Measurements from ENCODE around the gene FLACC1. TPM values are rescaled to one million over a fixed set of nuclear protein-coding genes. Genes with fewer than 3 reads are reported as not detected.

FLACC1 gene
- total and polyA plus RNA-seq, 5 donors from 2014 or later, result 0.23 to 7.0 (median 1.6) TPM

DNA sequence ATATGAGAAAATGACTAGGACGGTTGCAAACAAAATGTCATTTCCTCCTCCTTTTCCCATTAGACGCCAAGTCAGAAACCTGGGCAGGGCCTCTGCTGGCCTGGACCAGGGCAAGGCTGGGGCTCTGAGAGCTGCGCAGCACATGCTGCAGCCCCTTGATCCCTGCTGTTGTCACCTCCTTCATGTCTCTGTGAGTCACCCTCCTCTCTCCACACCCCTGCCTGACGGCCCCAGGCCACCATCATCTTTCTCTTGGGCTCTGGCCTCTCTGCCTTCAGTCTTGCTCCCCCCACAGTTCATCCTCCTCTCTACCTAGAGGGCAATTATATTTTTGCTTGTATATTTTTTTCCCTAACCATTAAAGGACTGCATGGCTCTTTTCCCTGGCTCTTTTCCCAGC lies 10.0 kb downstream of the FLACC1 start:
- Mint-ChIP-seq H3K27ac (peak overlapping the region in 1 of 3 donors; percentile 68), H3K36me3 (peaks cover 54% of the 10 kb centered on the region), H3K27me3 (no peaks in the 10 kb centered on the region), H3K4me3 (no peak overlapping the region), H3K9me3 (peaks cover 0 to 5% (median 0%) of the 10 kb centered on the region in 7 donors), H3K4me1 (peaks cover 6 to 11% (median 9%) of the 10 kb centered on the region in 4 donors)
- Histone ChIP-seq H3K36me3 (ENCODE audit: control insufficient read depth, insufficient read depth, low read length) (peaks cover 12% of the 10 kb centered on the region), H3K27me3 (ENCODE audit: control insufficient read depth, insufficient read depth, low read length) (no peaks in the 10 kb centered on the region), H3K4me3 (ENCODE audit: low read depth, low read length) (no peak overlapping the region), H3K27ac (ENCODE audit: insufficient read depth, low read length, poor library complexity, severe bottlenecking) (no peak overlapping the region), H3K4me1 (ENCODE audit: control insufficient read depth, insufficient read depth, low read length, poor library complexity, severe bottlenecking) (no peaks in the 10 kb centered on the region), H3K9me3 (ENCODE audit: control insufficient read depth in 2 of 2, low read length in 2 of 2) (no peaks in the 10 kb centered on the region)
- DNase-seq, result no peak
- no peak for ATAC-seq (ENCODE audit: low read depth in 2 of 2)

DNA sequence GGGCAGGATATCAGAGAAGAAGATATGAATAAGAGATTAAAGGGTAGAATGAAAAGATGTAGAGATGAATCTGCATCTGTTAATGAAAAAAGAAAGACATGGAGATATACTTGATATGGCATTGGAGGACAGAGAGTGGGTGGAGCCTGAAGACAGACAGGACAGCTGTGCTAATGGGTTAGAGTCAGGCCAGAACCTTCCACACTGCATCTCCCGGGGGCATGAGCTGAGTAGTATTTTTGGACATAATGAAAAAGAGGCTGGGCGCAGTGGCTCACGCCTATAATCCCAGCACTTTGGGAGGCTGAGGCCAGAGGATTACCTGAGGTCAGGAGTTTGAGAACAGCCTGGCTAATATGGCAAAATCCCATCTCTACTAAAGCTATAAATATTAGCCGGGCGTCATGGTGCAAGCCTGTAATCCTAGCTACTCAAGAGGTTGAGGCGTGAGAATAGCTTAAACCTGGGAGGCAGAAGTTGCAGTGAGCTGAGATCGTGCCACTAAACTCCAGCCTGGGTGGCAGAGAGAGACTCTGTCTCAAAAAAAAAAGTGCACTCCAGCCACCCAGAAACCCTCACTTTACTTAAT lies 11.4 kb downstream of the FLACC1 start:
- H3K36me3 ChIP-seq (ENCODE audit: control insufficient read depth, insufficient read depth, low read length), result peaks cover 12% of the 10 kb centered on the region
- H3K4me3 ChIP-seq (ENCODE audit: low read depth, low read length), result no peak overlapping the region
- H3K4me3 Mint-ChIP-seq, result no peak overlapping the region
- H3K9me3 Mint-ChIP-seq, result peaks cover 0 to 11% (median 0%) of the 10 kb centered on the region in 7 donors
- peaks cover 0 to 2% of the 10 kb centered on the region in 2 experiments for H3K9me3 ChIP-seq (ENCODE audit: control insufficient read depth in 2 of 2, low read length in 2 of 2)
- H3K4me1 Mint-ChIP-seq, result peaks cover 11 to 20% (median 15%) of the 10 kb centered on the region in 4 donors
- H3K27ac Mint-ChIP-seq, result peak overlapping the region in 2 of 3 donors; percentile 8 to 31
- DNase-seq, result no peak
- peaks cover 62% of the 10 kb centered on the region for H3K36me3 Mint-ChIP-seq
- ATAC-seq (ENCODE audit: low read depth in 2 of 2), result no peak
- H3K4me1 ChIP-seq (ENCODE audit: control insufficient read depth, insufficient read depth, low read length, poor library complexity, severe bottlenecking), result no peaks in the 10 kb centered on the region
- no peaks in the 10 kb centered on the region for H3K27me3 Mint-ChIP-seq
- H3K27ac ChIP-seq (ENCODE audit: insufficient read depth, low read length, poor library complexity, severe bottlenecking), result no peak overlapping the region
- no peaks in the 10 kb centered on the region for H3K27me3 ChIP-seq (ENCODE audit: control insufficient read depth, insufficient read depth, low read length)

- Histone ChIP-seq H3K27me3 (ENCODE audit: control insufficient read depth, insufficient read depth, low read length) (no peaks in the 10 kb centered on the region), H3K36me3 (ENCODE audit: control insufficient read depth, insufficient read depth, low read length) (peaks cover 11% of the 10 kb centered on the region), H3K4me3 (ENCODE audit: low read depth, low read length) (no peak overlapping the region), H3K27ac (ENCODE audit: insufficient read depth, low read length, poor library complexity, severe bottlenecking) (no peak overlapping the region), H3K9me3 (ENCODE audit: control insufficient read depth in 2 of 2, low read length in 2 of 2) (peaks cover 2 to 7% of the 10 kb centered on the region in 2 experiments), H3K4me1 (ENCODE audit: control insufficient read depth, insufficient read depth, low read length, poor library complexity, severe bottlenecking) (no peaks in the 10 kb centered on the region)
- Mint-ChIP-seq H3K27ac (peak overlapping the region; percentile 8 to 48 (median 9)), H3K36me3 (peaks cover 64% of the 10 kb centered on the region), H3K9me3 (peaks cover 0 to 14% (median 4%) of the 10 kb centered on the region in 7 donors), H3K27me3 (no peaks in the 10 kb centered on the region), H3K4me1 (peaks cover 15 to 28% (median 19%) of the 10 kb centered on the region in 4 donors), H3K4me3 (no peak overlapping the region)
- ATAC-seq (ENCODE audit: low read depth in 2 of 2), result no peak
- DNase-seq, result no peak
Observed at GRCh38 chr2:201344663-201345366, 12.3 kb downstream of the FLACC1 start.

GRCh38 chr2:201343559-201343958 lies 13.6 kb downstream of the FLACC1 start:
- Mint-ChIP-seq H3K4me1 (peaks cover 16 to 35% (median 24%) of the 10 kb centered on the region in 4 donors), H3K9me3 (peaks cover 0 to 18% (median 11%) of the 10 kb centered on the region in 7 donors), H3K4me3 (no peak overlapping the region), H3K27me3 (no peaks in the 10 kb centered on the region), H3K36me3 (peaks cover 56% of the 10 kb centered on the region), H3K27ac (peak overlapping the region in 1 of 3 donors; percentile 28)
- Histone ChIP-seq H3K4me1 (ENCODE audit: control insufficient read depth, insufficient read depth, low read length, poor library complexity, severe bottlenecking) (no peaks in the 10 kb centered on the region), H3K4me3 (ENCODE audit: low read depth, low read length) (no peak overlapping the region), H3K27me3 (ENCODE audit: control insufficient read depth, insufficient read depth, low read length) (no peaks in the 10 kb centered on the region), H3K36me3 (ENCODE audit: control insufficient read depth, insufficient read depth, low read length) (peaks cover 8% of the 10 kb centered on the region), H3K27ac (ENCODE audit: insufficient read depth, low read length, poor library complexity, severe bottlenecking) (no peak overlapping the region), H3K9me3 (ENCODE audit: control insufficient read depth in 2 of 2, low read length in 2 of 2) (peaks cover 12 to 15% of the 10 kb centered on the region in 2 experiments)
- ATAC-seq (ENCODE audit: low read depth in 2 of 2), result no peak
- DNase-seq, result no peak

GRCh38 chr2:201342923-201343322 lies 14.2 kb downstream of the FLACC1 start:
- peaks cover 0 to 23% (median 11%) of the 10 kb centered on the region in 7 donors for H3K9me3 Mint-ChIP-seq
- H3K4me3 Mint-ChIP-seq, result no peak overlapping the region
- H3K4me3 ChIP-seq (ENCODE audit: low read depth, low read length), result no peak overlapping the region
- no peaks in the 10 kb centered on the region for H3K27me3 Mint-ChIP-seq
- peaks cover 56% of the 10 kb centered on the region for H3K36me3 Mint-ChIP-seq
- H3K27me3 ChIP-seq (ENCODE audit: control insufficient read depth, insufficient read depth, low read length), result no peaks in the 10 kb centered on the region
- H3K36me3 ChIP-seq (ENCODE audit: control insufficient read depth, insufficient read depth, low read length), result peaks cover 6% of the 10 kb centered on the region
- H3K4me1 ChIP-seq (ENCODE audit: control insufficient read depth, insufficient read depth, low read length, poor library complexity, severe bottlenecking), result no peaks in the 10 kb centered on the region
- H3K27ac ChIP-seq (ENCODE audit: insufficient read depth, low read length, poor library complexity, severe bottlenecking), result no peak overlapping the region
- H3K4me1 Mint-ChIP-seq, result peaks cover 16 to 35% (median 26%) of the 10 kb centered on the region in 4 donors
- peaks cover 12 to 21% of the 10 kb centered on the region in 2 experiments for H3K9me3 ChIP-seq (ENCODE audit: control insufficient read depth in 2 of 2, low read length in 2 of 2)
- peak overlapping the region in 1 of 3 donors; percentile 28 for H3K27ac Mint-ChIP-seq
- DNase-seq (no peak), ATAC-seq (ENCODE audit: low read depth in 2 of 2) (no peak)

DNA sequence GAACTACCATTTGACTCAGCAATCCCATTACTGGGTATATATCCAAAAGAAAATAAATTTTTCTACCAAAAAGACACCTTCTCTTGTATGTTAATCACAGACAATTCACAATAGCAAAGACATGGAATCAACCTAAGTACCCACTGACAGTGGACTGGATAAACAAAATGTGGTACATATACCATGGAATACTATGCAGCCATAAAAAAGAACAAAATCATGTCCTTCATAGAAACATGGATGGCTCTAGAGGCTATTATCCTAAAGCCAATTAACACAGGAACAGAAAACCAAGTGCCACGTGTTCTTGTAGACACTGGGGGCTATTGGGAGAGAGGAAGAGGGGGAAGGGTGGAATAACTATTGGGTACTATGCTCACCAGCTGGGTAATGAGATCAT lies 27.7 kb downstream of the FLACC1 start:
- Histone ChIP-seq H3K4me1 (ENCODE audit: control insufficient read depth, insufficient read depth, low read length, poor library complexity, severe bottlenecking) (no peaks in the 10 kb centered on the region), H3K4me3 (ENCODE audit: low read depth, low read length) (no peak overlapping the region), H3K27ac (ENCODE audit: insufficient read depth, low read length, poor library complexity, severe bottlenecking) (no peak overlapping the region), H3K9me3 (ENCODE audit: control insufficient read depth in 2 of 2, low read length in 2 of 2) (no peaks in the 10 kb centered on the region), H3K36me3 (ENCODE audit: control insufficient read depth, insufficient read depth, low read length) (no peaks in the 10 kb centered on the region), H3K27me3 (ENCODE audit: control insufficient read depth, insufficient read depth, low read length) (no peaks in the 10 kb centered on the region)
- peaks cover 0 to 19% (median 12%) of the 10 kb centered on the region in 4 donors for H3K4me1 Mint-ChIP-seq
- ATAC-seq (ENCODE audit: low read depth in 2 of 2) (no peak), DNase-seq (no peak)
- H3K9me3 Mint-ChIP-seq, result peaks cover 4 to 25% (median 9%) of the 10 kb centered on the region in 7 donors
- H3K4me3 Mint-ChIP-seq, result peak overlapping the region in 1 of 4 donors; percentile 44
- H3K27me3 Mint-ChIP-seq, result no peaks in the 10 kb centered on the region
- H3K36me3 Mint-ChIP-seq, result peaks cover 12% of the 10 kb centered on the region
- H3K27ac Mint-ChIP-seq, result no peak overlapping the region

DNA sequence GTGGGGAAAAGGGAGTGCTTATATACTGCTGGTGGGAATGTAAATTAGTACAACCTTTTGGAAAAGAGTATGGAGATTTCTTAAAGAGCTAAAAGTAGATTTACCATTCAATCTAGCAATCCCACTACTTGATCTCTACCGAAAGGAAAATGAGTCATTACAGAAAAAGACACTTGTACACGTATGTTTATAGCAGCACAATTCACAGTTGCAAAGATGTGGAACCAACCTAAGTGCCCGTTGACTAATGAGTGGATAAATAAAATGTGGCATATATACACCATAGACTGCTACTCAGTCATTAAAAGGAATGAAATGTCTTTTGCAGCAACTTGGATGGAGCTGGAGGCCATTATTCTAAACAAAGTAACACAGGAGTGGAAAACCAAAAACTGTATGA lies 29.5 kb downstream of the FLACC1 start:
- Histone ChIP-seq H3K27me3 (ENCODE audit: control insufficient read depth, insufficient read depth, low read length) (no peaks in the 10 kb centered on the region), H3K27ac (ENCODE audit: insufficient read depth, low read length, poor library complexity, severe bottlenecking) (no peak overlapping the region), H3K9me3 (ENCODE audit: control insufficient read depth in 2 of 2, low read length in 2 of 2) (peaks cover 9 to 10% of the 10 kb centered on the region in 2 experiments), H3K4me1 (ENCODE audit: control insufficient read depth, insufficient read depth, low read length, poor library complexity, severe bottlenecking) (no peaks in the 10 kb centered on the region), H3K36me3 (ENCODE audit: control insufficient read depth, insufficient read depth, low read length) (peaks cover 3% of the 10 kb centered on the region), H3K4me3 (ENCODE audit: low read depth, low read length) (no peak overlapping the region)
- Mint-ChIP-seq H3K27ac (peak overlapping the region in 2 of 3 donors; percentile 13 to 35), H3K4me3 (no peak overlapping the region), H3K4me1 (peaks cover 0 to 19% (median 12%) of the 10 kb centered on the region in 4 donors), H3K9me3 (peaks cover 4 to 31% (median 12%) of the 10 kb centered on the region in 7 donors), H3K36me3 (peaks cover 25% of the 10 kb centered on the region), H3K27me3 (no peaks in the 10 kb centered on the region)
- no peak for ATAC-seq (ENCODE audit: low read depth in 2 of 2)
- DNase-seq, result no peak
